Transverse colon (tissue), 4 donors: ENCODE results near the gene MS4A6A.

Experiments
- EP300 ChIP-seq: sonication (generic); formaldehyde crosslinking; IDR thresholded peaks from one replicate; pipeline ENCODE4 v1.6.1; 2017; ENCODE audit warnings: antibody characterized with exemption, low read depth
- POLR2A ChIP-seq: fragments of 450-650 bp; IDR thresholded peaks from one replicate; pipeline ENCODE4 v1.6.1; 2016; ENCODE audit warnings: antibody characterized with exemption, mild to moderate bottlenecking, moderate library complexity
- POLR2AphosphoS5 ChIP-seq, 3 donors: sonication (generic); formaldehyde crosslinking; IDR thresholded peaks; one replicate each; pipeline ENCODE4 v1.6.1; 2016; ENCODE audit warnings: antibody characterized with exemption in 3 of 3
- TF ChIP-seq, protein P1 (sequence below), 5 experiments: fragments of 200-600 bp in 3 of 5; fragments of 450-650 bp in 2 of 5; sonication (generic) in 3 of 5; IDR thresholded peaks; 1 replicate in 2 of 5; 2 replicates in 3 of 5; pipeline ENCODE4 v1.5.1; 2016 to 2017; ENCODE audit warnings: antibody characterized with exemption in 5 of 5, inconsistent platforms in 3 of 5, mild to moderate bottlenecking in 2 of 5, moderate library complexity in 1 of 5

DNA sequence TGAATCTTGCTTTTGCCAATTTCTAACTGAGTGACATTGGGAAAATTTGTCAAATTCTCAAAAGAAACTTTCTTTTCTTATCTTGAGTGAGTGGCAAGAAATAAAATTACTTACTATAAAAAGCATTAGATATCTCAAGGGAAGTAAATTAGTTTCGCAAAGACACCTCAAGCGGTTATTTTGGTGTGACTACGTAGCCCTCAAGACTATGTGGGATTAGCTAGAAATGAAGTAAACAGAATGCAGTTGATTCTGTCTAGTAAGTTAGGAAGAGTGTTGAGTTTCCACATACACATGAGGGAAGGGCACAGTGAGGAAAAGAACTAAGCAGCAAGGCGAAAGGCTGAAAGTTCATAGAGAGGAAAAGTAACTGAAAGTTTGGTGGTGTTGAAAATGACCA is 28.3 kb upstream of the MS4A6A start:
- TF ChIP-seq, protein P1, sequence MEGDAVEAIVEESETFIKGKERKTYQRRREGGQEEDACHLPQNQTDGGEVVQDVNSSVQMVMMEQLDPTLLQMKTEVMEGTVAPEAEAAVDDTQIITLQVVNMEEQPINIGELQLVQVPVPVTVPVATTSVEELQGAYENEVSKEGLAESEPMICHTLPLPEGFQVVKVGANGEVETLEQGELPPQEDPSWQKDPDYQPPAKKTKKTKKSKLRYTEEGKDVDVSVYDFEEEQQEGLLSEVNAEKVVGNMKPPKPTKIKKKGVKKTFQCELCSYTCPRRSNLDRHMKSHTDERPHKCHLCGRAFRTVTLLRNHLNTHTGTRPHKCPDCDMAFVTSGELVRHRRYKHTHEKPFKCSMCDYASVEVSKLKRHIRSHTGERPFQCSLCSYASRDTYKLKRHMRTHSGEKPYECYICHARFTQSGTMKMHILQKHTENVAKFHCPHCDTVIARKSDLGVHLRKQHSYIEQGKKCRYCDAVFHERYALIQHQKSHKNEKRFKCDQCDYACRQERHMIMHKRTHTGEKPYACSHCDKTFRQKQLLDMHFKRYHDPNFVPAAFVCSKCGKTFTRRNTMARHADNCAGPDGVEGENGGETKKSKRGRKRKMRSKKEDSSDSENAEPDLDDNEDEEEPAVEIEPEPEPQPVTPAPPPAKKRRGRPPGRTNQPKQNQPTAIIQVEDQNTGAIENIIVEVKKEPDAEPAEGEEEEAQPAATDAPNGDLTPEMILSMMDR (IDR thresholded peaks at IDR 0.05): no peak
- no peak for TF ChIP-seq EP300
- no peak for TF ChIP-seq POLR2AphosphoS5 (IDR thresholded peaks at IDR 0.05)
- no peak for TF ChIP-seq POLR2A
